HEK293T (cell line): ENCODE data around the gene CCL22.

ENCODE experiments used
- SP1 ChIP-seq: fragments of 450-650 bp; IDR thresholded peaks from 2 replicates; pipeline ENCODE4 v1.6.1; 2017
- SUZ12 ChIP-seq: fragments of 450-650 bp; IDR thresholded peaks from 2 replicates; pipeline ENCODE4 v1.6.1; 2016; ENCODE audit warnings: mild to moderate bottlenecking

DNA sequence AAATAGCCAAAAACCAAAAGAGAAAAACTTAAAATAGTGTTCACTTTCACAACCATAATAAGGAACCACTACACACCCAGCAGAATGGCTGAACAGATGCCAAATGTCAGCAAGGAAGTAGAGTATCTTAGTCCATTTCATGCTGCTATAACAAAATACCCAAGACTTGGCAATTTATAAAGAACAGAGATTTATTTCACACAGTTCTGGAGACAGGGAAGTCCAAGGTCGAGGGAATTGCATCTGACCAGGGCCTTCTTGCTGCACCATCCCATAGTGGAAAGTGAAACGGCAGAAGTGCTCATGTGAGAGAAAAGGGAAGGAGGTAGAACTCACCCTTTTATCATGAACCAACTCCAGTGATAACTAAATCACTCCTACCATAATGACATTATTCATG lies 33.8 kb upstream of the CCL22 start:
- TF ChIP-seq SUZ12, result no peak
- TF ChIP-seq SP1, result no peak
